Neuronal stem cell (in vitro differentiated cells): ENCODE measurements around the gene PTCD1.
A peak's percentile ranks its signal among the peaks of the same experiment; 100 is the strongest.

Experiments used
- DNase-seq: peaks from one replicate; pipeline ENCODE4 v3.0.0-alpha.2; 2013; ENCODE audit warnings: low spot score
- H2AFZ ChIP-seq: one replicate; pipeline ENCODE4 v1.6.1; 2013; ENCODE audit warnings: mild to moderate bottlenecking, low read length, inconsistent platforms
- H2AK5ac ChIP-seq: 2 replicates; pipeline ENCODE4 v1.6.1; 2013; ENCODE audit warnings: low read depth, mild to moderate bottlenecking, inconsistent platforms, low read length, moderate library complexity, mixed read lengths
- H2BK120ac ChIP-seq: 2 replicates; pipeline ENCODE4 v1.6.1; 2013; ENCODE audit warnings: low read depth, mild to moderate bottlenecking, inconsistent platforms, low read length, moderate library complexity, mixed read lengths
- H2BK12ac ChIP-seq: one replicate; pipeline ENCODE4 v1.6.1; 2013; ENCODE audit warnings: low read length, inconsistent platforms
- H2BK15ac ChIP-seq: 2 replicates; pipeline ENCODE4 v1.6.1; 2013; ENCODE audit warnings: mild to moderate bottlenecking, low read length, inconsistent platforms, mixed read lengths
- H2BK5ac ChIP-seq: one replicate; pipeline ENCODE4 v1.6.1; 2013; ENCODE audit warnings: inconsistent platforms, mild to moderate bottlenecking, low read length, moderate library complexity
- H3K14ac ChIP-seq: one replicate; pipeline ENCODE4 v1.6.1; 2013; ENCODE audit warnings: low read length, inconsistent platforms
- H3K18ac ChIP-seq: 2 replicates; pipeline ENCODE4 v1.6.1; 2013; ENCODE audit warnings: low read length, inconsistent platforms
- H3K23ac ChIP-seq: 2 replicates; pipeline ENCODE4 v1.6.1; 2013; ENCODE audit warnings: low read depth, mild to moderate bottlenecking, mixed read lengths, low read length, inconsistent platforms; ENCODE audit not compliant: poor library complexity
- H3K27ac ChIP-seq: replicated peaks from 3 replicates; pipeline ENCODE4 v1.5.1; 2013; ENCODE audit warnings: low read length, inconsistent platforms
- H3K27me3 ChIP-seq, 3 experiments: 2 replicates each; pipeline ENCODE4 v1.6.1; 2013; ENCODE audit warnings: low read length in 3 of 3, mild to moderate bottlenecking in 2 of 3, inconsistent platforms in 1 of 3, low read depth in 1 of 3, mixed read lengths in 1 of 3, moderate library complexity in 1 of 3; ENCODE audit not compliant: control insufficient read depth in 3 of 3, insufficient read depth in 3 of 3
- H3K36me3 ChIP-seq, 2 donors: replicated peaks in 1 of 2; 2 replicates each; pipeline ENCODE4 v1.6.1; 2013; ENCODE audit warnings: low read length in 2 of 2; ENCODE audit not compliant: control insufficient read depth in 2 of 2, insufficient read depth in 2 of 2
- H3K4ac ChIP-seq: 2 replicates; pipeline ENCODE4 v1.6.1; 2013; ENCODE audit warnings: inconsistent platforms, mild to moderate bottlenecking, low read length, moderate library complexity
- H3K4me1 ChIP-seq, 2 donors: 1 replicate in 1 of 2; 2 replicates in 1 of 2; pipeline ENCODE4 v1.6.1; 2013; ENCODE audit warnings: low read length in 2 of 2, low read depth in 1 of 2; ENCODE audit not compliant: control insufficient read depth in 2 of 2, insufficient read depth in 1 of 2
- H3K4me2 ChIP-seq: one replicate; pipeline ENCODE4 v1.6.1; 2013; ENCODE audit warnings: mild to moderate bottlenecking, low read length, inconsistent platforms; ENCODE audit not compliant: insufficient read depth, poor library complexity, severe bottlenecking
- H3K4me3 ChIP-seq, 2 donors: 2 replicates each; pipeline ENCODE4 v1.5.1; 2013; ENCODE audit warnings: low read length in 2 of 2, mild to moderate bottlenecking in 2 of 2, inconsistent platforms in 1 of 2, moderate library complexity in 1 of 2
- H3K79me1 ChIP-seq: one replicate; pipeline ENCODE4 v1.6.1; 2013; ENCODE audit warnings: low read depth, mild to moderate bottlenecking, inconsistent platforms, low read length, moderate library complexity
- H3K9ac ChIP-seq: one replicate; pipeline ENCODE4 v1.6.1; 2013; ENCODE audit warnings: mild to moderate bottlenecking, low read depth, low read length, inconsistent platforms; ENCODE audit not compliant: poor library complexity
- H3K9me3 ChIP-seq, 2 donors: replicated peaks in 1 of 2; 2 replicates each; pipeline versions ENCODE3 to v1.6.1; 2013; ENCODE audit warnings: low read length in 2 of 2, mild to moderate bottlenecking in 2 of 2, inconsistent platforms in 1 of 2, low read depth in 1 of 2, mixed read lengths in 1 of 2, moderate library complexity in 1 of 2; ENCODE audit not compliant: control insufficient read depth in 2 of 2, insufficient read depth in 1 of 2
- H4K8ac ChIP-seq: one replicate; pipeline ENCODE4 v1.6.1; 2013; ENCODE audit warnings: low read depth, mild to moderate bottlenecking, inconsistent platforms, low read length, moderate library complexity
- H4K91ac ChIP-seq: one replicate; pipeline ENCODE4 v1.6.1; 2013; ENCODE audit warnings: low read length, low read depth, mild to moderate bottlenecking, inconsistent platforms; ENCODE audit not compliant: poor library complexity
- WGBS, 2 donors: extraction: QIAGEN DNeasy Blood & Tissue Kit; methylation state at CpG; one replicate each; pipeline ENCODE4 v1.1.7; 2013; ENCODE audit warnings: missing lambda C conversion rate in 2 of 2, mixed read lengths in 1 of 2; ENCODE audit not compliant: insufficient read length in 2 of 2, insufficient replicate concordance in 1 of 2; ENCODE audit errors: extremely low coverage in 2 of 2; 5-methylcytosine and 5-hydroxymethylcytosine counted together

The PTCD1 gene

DNA sequence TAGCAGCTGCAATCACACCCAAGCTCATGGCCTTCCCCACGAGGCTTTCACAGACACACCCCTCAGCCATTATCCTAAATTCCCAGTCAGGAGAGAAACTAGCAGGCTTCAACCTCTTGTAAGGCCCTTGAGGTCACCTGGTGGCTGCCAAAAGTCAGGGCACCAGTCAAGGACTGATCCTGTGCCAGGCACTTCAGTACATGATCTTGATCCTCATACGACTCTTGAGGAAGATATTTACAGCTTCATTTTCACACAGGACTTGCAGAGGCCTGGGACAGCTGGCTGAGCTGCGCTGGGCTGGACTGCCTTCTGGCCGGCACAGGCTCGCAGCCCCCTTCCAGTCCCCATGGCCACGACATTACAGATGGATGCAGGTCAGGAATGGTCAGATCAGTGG is 39.0 kb downstream of the PTCD1 start:
- H3K27ac ChIP-seq: no peak overlapping the region
- no peak overlapping the region for H3K9ac ChIP-seq
- H3K14ac ChIP-seq: no peak overlapping the region
- no peak overlapping the region for H4K8ac ChIP-seq
- H2BK15ac ChIP-seq: no peak overlapping the region
- no peak overlapping the region for H3K4ac ChIP-seq
- H3K18ac ChIP-seq: no peak overlapping the region
- WGBS, 2 donors: no CpG with 5 or more reads among the region's 6 CpGs
- peaks cover 0 to 2% of the 10 kb centered on the region in 2 donors for H3K4me1 ChIP-seq
- no peak overlapping the region for H2BK12ac ChIP-seq
- peaks cover 4% of the 10 kb centered on the region for H3K79me1 ChIP-seq
- H3K23ac ChIP-seq: no peak overlapping the region
- H3K27me3 ChIP-seq: no peaks in the 10 kb centered on the region
- H2AK5ac ChIP-seq: no peak overlapping the region
- peaks cover 70 to 97% of the 10 kb centered on the region in 2 donors for H3K36me3 ChIP-seq
- H2AFZ ChIP-seq: no peak overlapping the region
- no peaks in the 10 kb centered on the region for H3K9me3 ChIP-seq
- no peak overlapping the region for H3K4me3 ChIP-seq
- no peak overlapping the region for H2BK120ac ChIP-seq
- no peak overlapping the region for H3K4me2 ChIP-seq
- no peak overlapping the region for H4K91ac ChIP-seq
- H2BK5ac ChIP-seq: peak overlapping the region; percentile 4
- no peak for DNase-seq

DNA sequence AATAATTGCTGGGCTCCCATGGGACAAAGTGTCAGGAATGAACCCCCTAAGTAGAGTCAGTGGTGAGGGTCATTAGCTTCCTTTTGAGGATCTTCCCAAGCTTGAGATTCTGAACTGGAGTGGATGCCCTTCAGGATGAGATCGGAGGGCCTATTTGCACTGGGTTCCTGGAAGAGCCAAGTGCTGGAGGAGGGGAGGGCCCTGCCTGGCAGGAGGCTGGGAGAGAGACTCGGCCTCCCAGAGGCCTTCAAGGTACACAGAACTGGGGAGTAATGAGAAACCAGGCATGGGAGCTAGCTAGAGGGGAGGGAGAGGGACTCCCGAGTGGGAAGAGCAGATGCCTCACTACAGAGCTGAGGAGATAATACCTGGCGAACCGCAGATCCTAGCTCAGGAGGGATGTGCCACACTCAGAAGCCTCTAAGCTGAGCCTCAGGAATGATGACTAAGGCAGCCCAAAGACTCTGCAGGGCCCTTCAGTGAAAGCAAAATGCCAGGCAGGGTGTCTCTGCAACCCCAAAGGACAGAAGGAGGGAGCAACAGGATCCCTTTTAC is 39.6 kb downstream of the PTCD1 start:
- Histone ChIP-seq H3K4ac (no peak overlapping the region), H3K4me3 (no peak overlapping the region), H2AFZ (no peak overlapping the region), H3K79me1 (no peaks in the 10 kb centered on the region), H3K14ac (no peak overlapping the region), H2BK15ac (no peak overlapping the region), H3K27me3 (no peaks in the 10 kb centered on the region), H3K36me3 (peaks cover 66 to 97% of the 10 kb centered on the region in 2 donors), H3K9ac (no peak overlapping the region), H2AK5ac (no peak overlapping the region), H4K91ac (no peak overlapping the region), H3K27ac (no peak overlapping the region), H3K9me3 (no peaks in the 10 kb centered on the region), H4K8ac (no peak overlapping the region), H2BK12ac (no peak overlapping the region), H3K4me1 (peaks cover 0 to 3% of the 10 kb centered on the region in 2 donors), H3K23ac (no peak overlapping the region), H2BK5ac (no peak overlapping the region), H2BK120ac (no peak overlapping the region), H3K18ac (no peak overlapping the region), H3K4me2 (no peak overlapping the region)
- no peak for DNase-seq
- WGBS, 2 donors: no CpG with 5 or more reads among the region's 5 CpGs

DNA sequence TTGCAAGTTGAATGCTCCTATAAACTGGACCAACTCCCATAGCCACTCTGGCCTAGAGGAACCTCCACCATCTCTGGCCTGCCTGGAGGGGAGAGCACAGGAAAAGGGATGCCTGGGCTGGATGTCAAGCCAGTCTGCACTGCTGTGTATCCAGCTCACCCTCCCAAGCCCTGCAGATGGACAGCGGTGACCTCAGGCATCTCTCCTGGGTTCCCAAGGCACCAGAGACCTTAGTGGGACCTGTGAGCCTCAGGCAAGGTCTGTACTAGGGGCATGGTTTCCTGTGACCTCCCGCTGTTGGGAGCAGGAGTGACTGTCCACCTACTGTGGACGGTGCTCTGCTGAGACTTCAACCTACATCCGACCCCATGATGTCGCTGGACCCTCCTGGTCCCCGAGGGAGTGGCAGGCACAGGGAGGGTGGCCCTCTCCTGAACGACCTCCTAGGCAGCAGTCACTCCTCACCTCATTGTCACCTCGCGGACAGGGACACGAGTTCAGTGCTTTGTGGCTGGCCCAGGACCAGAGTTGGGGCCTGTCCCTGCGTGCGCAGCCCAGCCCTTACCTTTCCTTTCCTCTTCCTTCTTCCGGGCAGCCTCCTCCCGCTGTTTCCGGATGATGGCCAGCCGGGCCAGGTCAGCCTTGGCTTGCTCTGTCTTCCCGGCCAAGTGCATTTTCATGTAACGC is 41.2 kb downstream of the PTCD1 start:
- H4K8ac ChIP-seq: peak overlapping the region; percentile 1
- H3K18ac ChIP-seq: no peak overlapping the region
- H3K79me1 ChIP-seq: no peaks in the 10 kb centered on the region
- H3K36me3 ChIP-seq: peaks cover 54 to 97% of the 10 kb centered on the region in 2 donors
- no CpG with 5 or more reads among the region's 18 CpGs for WGBS, 2 donors
- H3K4me1 ChIP-seq: peaks cover 0 to 9% of the 10 kb centered on the region in 2 donors
- no peak overlapping the region for H2AFZ ChIP-seq
- no peak overlapping the region for H2BK12ac ChIP-seq
- no peak overlapping the region for H2AK5ac ChIP-seq
- no peak overlapping the region for H3K14ac ChIP-seq
- H3K4ac ChIP-seq: no peak overlapping the region
- H3K9ac ChIP-seq: peak overlapping the region; percentile 24
- no peak overlapping the region for H3K4me3 ChIP-seq
- no peak for DNase-seq
- no peaks in the 10 kb centered on the region for H3K27me3 ChIP-seq
- no peaks in the 10 kb centered on the region for H3K9me3 ChIP-seq
- no peak overlapping the region for H2BK5ac ChIP-seq
- H3K27ac ChIP-seq: no peak overlapping the region
- no peak overlapping the region for H4K91ac ChIP-seq
- H3K23ac ChIP-seq: peak overlapping the region; percentile 6
- H2BK120ac ChIP-seq: no peak overlapping the region
- H2BK15ac ChIP-seq: no peak overlapping the region
- H3K4me2 ChIP-seq: no peak overlapping the region

GRCh38 chr7:99396418-99397296 is 41.9 kb downstream of the PTCD1 start:
- no peak overlapping the region for H3K23ac ChIP-seq
- H3K4me3 ChIP-seq: no peak overlapping the region
- no CpG with 5 or more reads among the region's 21 CpGs for WGBS, 2 donors
- no peak overlapping the region for H2BK12ac ChIP-seq
- H3K9ac ChIP-seq: no peak overlapping the region
- no peak overlapping the region for H3K27ac ChIP-seq
- no peaks in the 10 kb centered on the region for H3K27me3 ChIP-seq
- no peaks in the 10 kb centered on the region for H3K9me3 ChIP-seq
- H3K4me2 ChIP-seq: no peak overlapping the region
- no peak overlapping the region for H2BK120ac ChIP-seq
- no peak overlapping the region for H2BK15ac ChIP-seq
- H3K4me1 ChIP-seq: peaks cover 0 to 12% of the 10 kb centered on the region in 2 donors
- H3K79me1 ChIP-seq: no peaks in the 10 kb centered on the region
- H3K18ac ChIP-seq: no peak overlapping the region
- H4K8ac ChIP-seq: no peak overlapping the region
- H2AFZ ChIP-seq: no peak overlapping the region
- H3K14ac ChIP-seq: no peak overlapping the region
- peaks cover 53 to 97% of the 10 kb centered on the region in 2 donors for H3K36me3 ChIP-seq
- no peak overlapping the region for H4K91ac ChIP-seq
- H3K4ac ChIP-seq: no peak overlapping the region
- no peak for DNase-seq
- no peak overlapping the region for H2BK5ac ChIP-seq
- no peak overlapping the region for H2AK5ac ChIP-seq
